Measurements from ENCODE around the gene SLC4A7. TPM values are rescaled to one million over a fixed set of nuclear protein-coding genes. Genes with fewer than 3 reads are reported as not detected.

Gene SLC4A7
- total and polyA plus RNA-seq, 4 donors = 11.3 to 91.5 (median 30.9) TPM

DNA sequence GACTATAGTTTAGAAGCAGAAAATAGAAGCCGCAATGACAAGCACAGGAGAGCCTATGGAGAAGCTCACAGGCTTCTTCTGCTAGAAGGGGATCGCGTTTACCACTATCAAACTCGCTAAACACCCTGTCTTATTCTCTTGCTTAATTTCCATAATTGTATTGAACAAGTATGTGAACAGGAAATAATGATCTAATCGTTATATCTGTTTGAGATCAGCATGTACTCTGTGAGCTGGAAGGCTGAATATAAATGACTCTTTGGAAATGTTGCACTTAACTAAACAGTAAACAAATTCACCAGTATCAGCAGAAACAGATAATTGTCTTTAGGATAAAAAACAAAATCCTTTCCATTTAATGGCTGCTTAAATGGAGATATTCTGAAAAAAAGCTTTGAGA, 130.0 kb downstream of the SLC4A7 start:
- no CpG with 5 or more reads among the region's 5 CpGs for WGBS (ENCODE audit: insufficient coverage)
- Histone ChIP-seq H3K9me3 (ENCODE audit: control insufficient read depth, insufficient read depth, low read length) (no peaks in the 10 kb centered on the region), H3K36me3 (ENCODE audit: control insufficient read depth, insufficient read depth, low read length) (no peaks in the 10 kb centered on the region), H3K4me3 (ENCODE audit: low read depth, low read length) (no peak overlapping the region), H3K4me1 (ENCODE audit: control insufficient read depth, insufficient read depth, low read length) (no peaks in the 10 kb centered on the region), H3K27me3 (ENCODE audit: control insufficient read depth, insufficient read depth, low read length) (no peaks in the 10 kb centered on the region), H3K27ac (ENCODE audit: low read depth, low read length) (no peak overlapping the region)
- no peak for DNase-seq (ENCODE audit: low read depth in 4 of 6, low spot score in 6 of 6)

DNA sequence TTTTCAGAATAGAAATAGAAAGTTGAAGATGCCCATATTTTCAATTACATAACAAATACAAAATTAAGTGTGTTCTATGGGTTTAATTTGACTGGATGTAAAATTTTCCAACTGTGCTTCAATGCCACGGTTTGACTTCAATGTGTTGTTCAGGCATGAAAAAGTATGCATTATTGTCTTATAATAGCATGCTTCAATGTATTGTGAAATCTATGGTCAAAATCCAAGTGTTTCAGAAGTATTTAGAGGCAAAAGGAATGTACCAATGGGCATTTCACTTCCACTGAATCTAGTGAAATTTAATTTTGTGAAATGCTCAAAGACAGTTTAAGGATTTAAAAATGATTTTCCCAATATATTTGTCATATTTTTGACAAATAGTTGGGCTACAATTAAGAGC, 131.0 kb downstream of the SLC4A7 start:
- no peaks in the 10 kb centered on the region for H3K36me3 ChIP-seq (ENCODE audit: control insufficient read depth, insufficient read depth, low read length)
- no CpG with 5 or more reads among the region's 1 CpG for WGBS (ENCODE audit: insufficient coverage)
- H3K4me3 ChIP-seq (ENCODE audit: low read depth, low read length) = no peak overlapping the region
- no peak overlapping the region for H3K27ac ChIP-seq (ENCODE audit: low read depth, low read length)
- no peaks in the 10 kb centered on the region for H3K4me1 ChIP-seq (ENCODE audit: control insufficient read depth, insufficient read depth, low read length)
- no peaks in the 10 kb centered on the region for H3K9me3 ChIP-seq (ENCODE audit: control insufficient read depth, insufficient read depth, low read length)
- no peaks in the 10 kb centered on the region for H3K27me3 ChIP-seq (ENCODE audit: control insufficient read depth, insufficient read depth, low read length)
- DNase-seq (ENCODE audit: low read depth in 4 of 6, low spot score in 6 of 6) = no peak

DNA sequence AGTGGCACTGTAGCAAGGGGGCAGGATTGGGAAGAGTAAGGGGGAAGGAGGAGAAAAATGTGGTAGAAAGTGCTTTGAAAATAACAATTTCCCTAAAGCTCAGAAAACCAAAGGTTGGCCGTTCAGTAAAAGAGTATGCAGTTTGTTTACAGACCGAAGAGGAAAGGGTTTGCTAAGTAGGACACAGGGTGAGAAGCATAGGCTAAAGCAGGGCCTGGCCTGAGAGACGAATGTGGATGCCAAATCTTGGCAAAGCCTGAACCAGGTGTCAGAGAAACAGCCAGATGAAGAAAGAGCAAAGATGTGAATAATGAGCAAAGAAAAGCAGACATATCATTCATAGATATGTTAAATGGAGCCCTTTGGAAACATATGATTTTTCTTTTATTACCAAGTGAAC, 132.1 kb downstream of the SLC4A7 start:
- Histone ChIP-seq H3K27me3 (ENCODE audit: control insufficient read depth, insufficient read depth, low read length) (no peaks in the 10 kb centered on the region), H3K36me3 (ENCODE audit: control insufficient read depth, insufficient read depth, low read length) (no peaks in the 10 kb centered on the region), H3K4me3 (ENCODE audit: low read depth, low read length) (no peak overlapping the region), H3K4me1 (ENCODE audit: control insufficient read depth, insufficient read depth, low read length) (no peaks in the 10 kb centered on the region), H3K27ac (ENCODE audit: low read depth, low read length) (no peak overlapping the region), H3K9me3 (ENCODE audit: control insufficient read depth, insufficient read depth, low read length) (no peaks in the 10 kb centered on the region)
- DNase-seq (ENCODE audit: low read depth in 4 of 6, low spot score in 6 of 6) = no peak
- WGBS (ENCODE audit: insufficient coverage) = 92% methylated on average over 3 of the region's 3 CpGs

DNA sequence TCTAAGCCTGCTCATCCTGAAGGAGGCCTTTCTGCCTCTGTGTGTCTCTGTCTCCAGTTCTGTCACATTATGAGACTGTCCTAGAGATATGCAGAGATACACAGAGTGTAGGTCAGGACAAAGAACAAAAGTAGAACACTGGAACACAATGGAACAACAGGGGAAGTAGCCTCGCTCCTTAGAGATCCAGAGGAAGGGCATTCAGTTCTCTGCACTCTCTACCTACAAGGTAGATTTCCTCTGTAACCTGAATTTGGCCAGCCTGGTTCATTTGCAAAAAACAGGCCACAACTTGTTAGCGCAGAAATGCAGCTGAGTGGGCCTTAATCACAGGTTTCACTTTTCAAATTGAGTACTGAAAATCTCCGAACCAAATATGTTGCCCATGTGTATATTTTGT, 134.4 kb downstream of the SLC4A7 start:
- Histone ChIP-seq H3K27me3 (ENCODE audit: control insufficient read depth, insufficient read depth, low read length) (no peaks in the 10 kb centered on the region), H3K36me3 (ENCODE audit: control insufficient read depth, insufficient read depth, low read length) (no peaks in the 10 kb centered on the region), H3K4me1 (ENCODE audit: control insufficient read depth, insufficient read depth, low read length) (no peaks in the 10 kb centered on the region), H3K9me3 (ENCODE audit: control insufficient read depth, insufficient read depth, low read length) (no peaks in the 10 kb centered on the region), H3K4me3 (ENCODE audit: low read depth, low read length) (no peak overlapping the region), H3K27ac (ENCODE audit: low read depth, low read length) (no peak overlapping the region)
- 71% methylated on average over 1 of the region's 3 CpGs for WGBS (ENCODE audit: insufficient coverage)
- DNase-seq (ENCODE audit: low read depth in 4 of 6, low spot score in 6 of 6) = no peak

DNA sequence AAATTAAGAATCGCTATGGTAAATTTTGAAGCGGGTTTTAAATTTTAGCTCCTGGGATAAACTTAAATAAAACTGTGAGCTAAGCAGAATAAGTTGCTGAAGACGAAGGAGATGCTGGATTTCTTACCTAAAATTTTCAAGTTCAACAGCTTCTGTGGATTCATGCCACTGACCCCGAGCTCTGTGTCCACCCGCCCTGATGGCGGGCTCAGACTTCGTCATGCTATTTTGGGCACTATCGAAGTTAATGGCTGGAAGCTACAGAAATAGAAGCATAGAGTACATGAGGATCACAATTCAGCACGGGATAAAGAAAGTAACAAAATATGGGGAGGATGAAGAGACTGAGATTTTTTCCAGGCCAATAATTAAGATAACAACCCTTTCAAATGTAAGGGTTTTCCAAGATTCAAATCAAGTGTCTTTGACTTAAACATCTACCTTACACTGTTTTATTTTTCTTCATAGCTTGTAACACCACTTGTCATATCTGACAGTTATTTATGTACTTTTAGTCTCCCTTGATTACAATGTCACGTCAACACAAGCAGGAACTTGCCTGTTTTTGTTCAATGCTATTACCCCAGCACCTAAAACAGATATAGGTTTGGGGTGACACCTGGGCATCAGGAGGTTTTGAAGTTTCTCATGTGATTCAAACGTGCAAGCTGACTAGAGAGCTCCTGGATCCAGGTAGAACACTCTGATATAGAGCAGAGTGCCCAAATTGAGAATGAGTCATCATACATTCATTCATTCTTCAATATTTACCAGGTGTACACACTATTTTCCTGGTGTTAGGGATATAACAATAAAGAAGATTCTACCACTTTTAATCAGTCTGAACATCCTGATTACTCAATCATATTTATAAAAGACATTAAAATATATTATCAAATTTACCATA, 138.0 kb downstream of the SLC4A7 start:
- WGBS (ENCODE audit: insufficient coverage) = 98% methylated on average over 5 of the region's 11 CpGs
- no peak for DNase-seq (ENCODE audit: low read depth in 4 of 6, low spot score in 6 of 6)
- H3K27me3 ChIP-seq (ENCODE audit: control insufficient read depth, insufficient read depth, low read length) = no peaks in the 10 kb centered on the region
- H3K36me3 ChIP-seq (ENCODE audit: control insufficient read depth, insufficient read depth, low read length) = no peaks in the 10 kb centered on the region
- no peak overlapping the region for H3K4me3 ChIP-seq (ENCODE audit: low read depth, low read length)
- H3K4me1 ChIP-seq (ENCODE audit: control insufficient read depth, insufficient read depth, low read length) = no peaks in the 10 kb centered on the region
- H3K27ac ChIP-seq (ENCODE audit: low read depth, low read length) = no peak overlapping the region
- H3K9me3 ChIP-seq (ENCODE audit: control insufficient read depth, insufficient read depth, low read length) = no peaks in the 10 kb centered on the region

DNA sequence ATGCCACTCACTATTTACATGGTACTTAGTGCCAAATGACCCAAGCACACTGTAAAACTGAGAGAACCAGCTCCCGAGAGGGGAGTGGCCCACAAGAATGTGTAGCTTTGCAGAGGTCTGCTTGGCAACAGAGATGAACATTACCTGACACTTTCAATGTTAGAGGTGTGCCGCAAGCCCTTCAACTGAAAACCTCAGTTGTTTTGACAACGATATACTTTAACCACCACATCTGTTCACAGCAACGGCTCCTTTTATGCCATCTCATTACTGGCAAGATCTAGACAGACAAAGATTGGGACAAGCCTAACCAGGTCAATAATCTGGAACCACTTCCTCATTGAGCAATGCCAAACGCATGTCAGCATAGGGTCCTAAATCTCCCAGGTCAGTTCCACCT, 138.7 kb downstream of the SLC4A7 start:
- Histone ChIP-seq H3K4me3 (ENCODE audit: low read depth, low read length) (no peak overlapping the region), H3K9me3 (ENCODE audit: control insufficient read depth, insufficient read depth, low read length) (no peaks in the 10 kb centered on the region), H3K36me3 (ENCODE audit: control insufficient read depth, insufficient read depth, low read length) (no peaks in the 10 kb centered on the region), H3K4me1 (ENCODE audit: control insufficient read depth, insufficient read depth, low read length) (no peaks in the 10 kb centered on the region), H3K27ac (ENCODE audit: low read depth, low read length) (no peak overlapping the region), H3K27me3 (ENCODE audit: control insufficient read depth, insufficient read depth, low read length) (no peaks in the 10 kb centered on the region)
- no peak for DNase-seq (ENCODE audit: low read depth in 4 of 6, low spot score in 6 of 6)
- 92% methylated on average over 4 of the region's 5 CpGs for WGBS (ENCODE audit: insufficient coverage)

DNA sequence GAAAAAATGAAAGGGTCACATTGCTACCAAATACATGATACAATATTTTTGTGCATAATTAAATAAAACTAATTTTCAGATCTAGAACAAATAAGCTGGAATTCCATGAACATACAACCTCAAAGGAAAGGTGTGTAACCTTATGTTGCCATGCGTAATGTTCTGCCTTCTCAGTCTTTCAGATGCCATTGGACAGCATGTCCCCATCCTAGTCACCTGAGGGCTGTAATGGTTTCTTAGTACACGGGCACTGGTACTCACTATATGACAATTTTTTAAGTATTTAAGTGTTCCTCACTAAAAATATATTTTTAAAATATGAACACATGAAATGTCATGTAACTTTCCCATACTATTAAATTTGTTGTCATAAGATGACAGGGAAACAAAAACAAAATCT, 139.1 kb downstream of the SLC4A7 start:
- H3K9me3 ChIP-seq (ENCODE audit: control insufficient read depth, insufficient read depth, low read length) = no peaks in the 10 kb centered on the region
- DNase-seq (ENCODE audit: low read depth in 4 of 6, low spot score in 6 of 6) = no peak
- no peak overlapping the region for H3K27ac ChIP-seq (ENCODE audit: low read depth, low read length)
- WGBS (ENCODE audit: insufficient coverage) = no CpG with 5 or more reads among the region's 2 CpGs
- no peaks in the 10 kb centered on the region for H3K27me3 ChIP-seq (ENCODE audit: control insufficient read depth, insufficient read depth, low read length)
- H3K4me3 ChIP-seq (ENCODE audit: low read depth, low read length) = no peak overlapping the region
- no peaks in the 10 kb centered on the region for H3K36me3 ChIP-seq (ENCODE audit: control insufficient read depth, insufficient read depth, low read length)
- no peaks in the 10 kb centered on the region for H3K4me1 ChIP-seq (ENCODE audit: control insufficient read depth, insufficient read depth, low read length)

DNA sequence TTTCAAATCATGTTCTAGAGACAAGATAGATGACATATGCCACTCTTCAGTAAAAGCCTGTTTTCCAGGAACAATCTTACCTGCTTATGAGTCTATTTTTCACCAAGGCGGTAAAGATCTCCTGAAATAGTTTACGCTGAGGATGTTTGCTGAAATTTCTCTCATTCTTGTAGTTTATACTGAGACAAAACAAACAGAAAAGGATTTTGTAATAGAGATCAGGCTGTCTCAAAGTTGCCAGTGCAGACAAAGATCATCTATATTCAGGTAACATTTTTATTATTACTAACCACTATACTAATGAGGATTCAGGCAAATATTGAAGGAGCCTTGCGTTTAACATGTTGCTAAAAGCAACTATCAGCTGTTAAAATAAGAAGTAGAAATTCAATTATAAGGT, 140.0 kb downstream of the SLC4A7 start:
- no peaks in the 10 kb centered on the region for H3K27me3 ChIP-seq (ENCODE audit: control insufficient read depth, insufficient read depth, low read length)
- no CpG with 5 or more reads among the region's 3 CpGs for WGBS (ENCODE audit: insufficient coverage)
- no peaks in the 10 kb centered on the region for H3K4me1 ChIP-seq (ENCODE audit: control insufficient read depth, insufficient read depth, low read length)
- H3K36me3 ChIP-seq (ENCODE audit: control insufficient read depth, insufficient read depth, low read length) = no peaks in the 10 kb centered on the region
- H3K27ac ChIP-seq (ENCODE audit: low read depth, low read length) = no peak overlapping the region
- H3K9me3 ChIP-seq (ENCODE audit: control insufficient read depth, insufficient read depth, low read length) = no peaks in the 10 kb centered on the region
- DNase-seq (ENCODE audit: low read depth in 4 of 6, low spot score in 6 of 6) = no peak
- H3K4me3 ChIP-seq (ENCODE audit: low read depth, low read length) = no peak overlapping the region

DNA sequence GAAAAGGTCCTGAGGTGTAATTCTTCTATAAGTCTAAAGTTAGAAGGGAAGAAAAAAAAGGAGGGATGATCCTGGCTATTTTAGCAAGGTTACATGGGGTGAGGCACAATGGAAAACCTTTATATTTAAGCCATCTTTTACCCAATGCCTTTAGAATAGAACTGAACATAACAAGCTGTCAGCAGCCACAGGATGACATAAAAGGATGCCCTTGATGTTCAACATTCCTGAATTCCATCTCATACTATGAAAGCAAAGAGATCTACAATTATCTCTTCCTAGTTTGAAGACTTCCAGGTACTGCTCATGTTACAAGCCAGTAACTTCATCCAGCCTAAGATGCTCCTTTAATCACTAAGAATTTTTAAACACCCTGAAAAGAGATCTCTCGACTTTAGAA, 141.9 kb downstream of the SLC4A7 start:
- no peaks in the 10 kb centered on the region for H3K27me3 ChIP-seq (ENCODE audit: control insufficient read depth, insufficient read depth, low read length)
- no peak overlapping the region for H3K4me3 ChIP-seq (ENCODE audit: low read depth, low read length)
- H3K36me3 ChIP-seq (ENCODE audit: control insufficient read depth, insufficient read depth, low read length) = no peaks in the 10 kb centered on the region
- no peaks in the 10 kb centered on the region for H3K4me1 ChIP-seq (ENCODE audit: control insufficient read depth, insufficient read depth, low read length)
- H3K27ac ChIP-seq (ENCODE audit: low read depth, low read length) = no peak overlapping the region
- H3K9me3 ChIP-seq (ENCODE audit: control insufficient read depth, insufficient read depth, low read length) = peaks cover 3% of the 10 kb centered on the region
- WGBS (ENCODE audit: insufficient coverage) = 100% methylated on average over 1 of the region's 1 CpG
- no peak for DNase-seq (ENCODE audit: low read depth in 4 of 6, low spot score in 6 of 6)

DNA sequence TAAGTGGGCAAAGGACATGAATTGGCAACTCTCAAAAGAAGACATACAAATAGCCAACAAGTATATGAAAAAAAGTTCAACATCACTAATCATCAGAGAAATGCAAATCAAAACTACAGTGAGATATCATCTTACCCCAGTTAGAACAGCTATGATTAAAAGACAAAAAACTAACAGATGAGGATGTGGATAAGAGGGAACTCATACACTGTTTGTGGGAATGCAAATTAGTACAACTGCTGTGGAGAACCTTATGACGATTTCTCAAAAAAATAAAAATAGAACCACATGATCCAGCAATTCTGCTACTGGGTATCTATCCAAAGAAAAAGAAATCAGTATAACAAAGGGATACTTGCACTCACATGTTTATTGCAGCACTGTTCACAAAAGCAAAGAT, 143.7 kb downstream of the SLC4A7 start:
- Histone ChIP-seq H3K4me1 (ENCODE audit: control insufficient read depth, insufficient read depth, low read length) (no peaks in the 10 kb centered on the region), H3K4me3 (ENCODE audit: low read depth, low read length) (no peak overlapping the region), H3K27ac (ENCODE audit: low read depth, low read length) (no peak overlapping the region), H3K36me3 (ENCODE audit: control insufficient read depth, insufficient read depth, low read length) (no peaks in the 10 kb centered on the region), H3K9me3 (ENCODE audit: control insufficient read depth, insufficient read depth, low read length) (peaks cover 3% of the 10 kb centered on the region), H3K27me3 (ENCODE audit: control insufficient read depth, insufficient read depth, low read length) (no peaks in the 10 kb centered on the region)
- no CpG with 5 or more reads among the region's 1 CpG for WGBS (ENCODE audit: insufficient coverage)
- DNase-seq (ENCODE audit: low read depth in 4 of 6, low spot score in 6 of 6) = no peak
